ENCODE results near the gene CDH19.

GRCh38 chr18:66511792-66512191, 92.1 kb downstream of the CDH19 start:
- no peak for TF ChIP-seq CTCF (IDR thresholded peaks at IDR 0.05)
- no peak for TF ChIP-seq ZFX (IDR thresholded peaks at IDR 0.05; ENCODE audit: borderline replicate concordance)
